ENCODE results near the gene KRT31. TPM values are rescaled to one million over a fixed set of nuclear protein-coding genes. Genes with fewer than 3 reads are reported as not detected.
"Not testable (repeated sequence)": the region's sequence is repeated elsewhere in the genome, so short reads cannot be mapped to it uniquely, and the experiment has no call there.

The KRT31 gene
- total RNA-seq, 1 donor from 2014 or later, result not detected

DNA sequence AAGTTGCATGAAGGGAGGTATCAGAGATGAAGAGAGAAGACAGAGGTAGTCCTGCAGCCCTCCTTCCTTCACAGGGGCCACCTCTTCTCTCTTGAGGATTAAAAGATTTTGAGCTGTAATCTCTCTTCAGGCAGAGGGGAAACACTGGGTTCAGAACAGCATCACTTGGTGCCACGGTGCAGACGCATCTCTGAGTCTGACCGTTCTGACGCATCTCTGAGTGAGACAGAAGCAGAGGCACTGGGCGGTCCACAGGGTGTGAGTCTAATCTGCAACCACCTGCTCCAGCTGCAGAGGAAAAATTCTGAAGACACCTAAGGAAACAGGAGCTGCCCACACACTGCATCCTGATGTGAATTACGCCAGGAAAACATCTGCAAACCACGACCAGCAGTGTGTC lies 32.3 kb upstream of the KRT31 start:
- Histone ChIP-seq H3K4me3 (ENCODE audit: low read depth, low read length) (no peak overlapping the region), H3K36me3 (ENCODE audit: control insufficient read depth, insufficient read depth, low read length) (no peaks in the 10 kb centered on the region), H3K27me3 (ENCODE audit: control insufficient read depth, insufficient read depth, low read length) (no peaks in the 10 kb centered on the region)
- no peak for DNase-seq (ENCODE audit: low read depth)
- TF ChIP-seq CTCF (IDR thresholded peaks at IDR 0.05; ENCODE audit: insufficient read depth, low read length, poor library complexity, severe bottlenecking), result no peak

DNA sequence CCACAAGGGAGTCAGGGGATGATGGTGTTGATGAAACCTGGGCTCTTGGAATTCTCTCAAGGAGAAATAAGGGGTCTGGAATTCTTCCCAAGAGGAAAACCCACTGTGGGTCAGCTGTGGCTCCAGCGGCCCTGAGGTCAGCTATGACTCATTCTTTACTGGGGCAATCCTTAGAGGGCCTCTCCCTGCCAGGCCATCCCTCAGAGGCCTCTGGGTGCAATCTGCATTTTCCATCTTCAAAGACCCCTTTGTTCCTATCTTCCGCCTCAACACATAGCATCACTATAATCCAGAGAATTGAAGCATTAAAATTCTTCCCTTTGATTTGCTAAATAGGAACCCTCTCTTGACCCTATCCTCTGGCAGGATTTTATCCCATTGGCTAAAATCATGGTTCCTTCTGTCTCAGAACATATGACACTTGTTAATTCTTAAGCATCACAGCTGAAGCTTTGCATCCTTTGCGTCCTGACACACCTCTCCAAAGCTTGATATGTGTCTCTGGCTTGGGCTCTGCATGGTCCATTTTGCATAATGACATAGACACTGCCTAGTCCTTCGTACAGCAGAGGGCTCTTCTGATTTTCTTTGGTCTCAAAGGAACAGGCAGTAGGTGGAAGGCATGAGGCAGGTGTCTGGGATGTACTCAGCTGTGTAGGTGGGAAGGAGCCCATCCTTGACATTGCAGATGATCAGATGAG lies 31.3 kb upstream of the KRT31 start:
- no peak for DNase-seq (ENCODE audit: low read depth)
- TF ChIP-seq CTCF (IDR thresholded peaks at IDR 0.05; ENCODE audit: insufficient read depth, low read length, poor library complexity, severe bottlenecking), result no peak
- no peak overlapping the region for H3K4me3 ChIP-seq (ENCODE audit: low read depth, low read length)
- H3K36me3 ChIP-seq (ENCODE audit: control insufficient read depth, insufficient read depth, low read length), result no peaks in the 10 kb centered on the region
- no peaks in the 10 kb centered on the region for H3K27me3 ChIP-seq (ENCODE audit: control insufficient read depth, insufficient read depth, low read length)

GRCh38 chr17:41424111-41424635 lies 26.8 kb upstream of the KRT31 start, which contains the start of gene KRT37:
KRT37 (minus strand) TSS chr17:41424585; CDS start chr17:41424523, 62 bp downstream.
- Histone ChIP-seq H3K36me3 (ENCODE audit: control insufficient read depth, insufficient read depth, low read length) (no peaks in the 10 kb centered on the region), H3K4me3 (ENCODE audit: low read depth, low read length) (no peak within 1 kb of the TSS), H3K27me3 (ENCODE audit: control insufficient read depth, insufficient read depth, low read length) (no peaks in the 10 kb centered on the region)
- no peak for DNase-seq (ENCODE audit: low read depth)
- no peak for TF ChIP-seq CTCF (IDR thresholded peaks at IDR 0.05; ENCODE audit: insufficient read depth, low read length, poor library complexity, severe bottlenecking)

DNA sequence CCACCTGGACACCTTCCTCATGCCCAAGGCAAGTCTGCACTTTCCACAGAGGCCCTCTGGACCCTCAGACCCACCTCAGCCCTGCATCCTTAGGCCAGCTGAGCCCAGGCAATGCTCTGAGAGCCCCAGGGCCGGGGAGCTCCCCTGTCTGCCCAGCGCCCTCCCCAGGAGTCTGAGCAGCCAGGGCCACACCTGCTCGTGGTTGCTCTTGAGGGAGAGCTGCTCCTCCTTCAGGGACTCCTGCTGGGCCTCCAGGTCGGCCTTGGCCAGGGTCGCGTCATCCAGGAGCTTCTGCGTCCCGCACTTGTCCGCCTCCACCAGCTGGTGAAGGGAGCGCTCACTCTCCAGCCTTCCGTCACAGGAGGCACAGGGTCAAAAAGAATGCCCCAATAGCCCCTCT lies 25.2 kb upstream of the KRT31 start:
- not testable (repeated sequence) for DNase-seq (ENCODE audit: low read depth); H3K27me3 ChIP-seq (ENCODE audit: control insufficient read depth, insufficient read depth, low read length); H3K36me3 ChIP-seq (ENCODE audit: control insufficient read depth, insufficient read depth, low read length); H3K4me3 ChIP-seq (ENCODE audit: low read depth, low read length)

- H3K36me3 ChIP-seq (ENCODE audit: control insufficient read depth, insufficient read depth, low read length), result no peaks in the 10 kb centered on the region
- H3K27me3 ChIP-seq (ENCODE audit: control insufficient read depth, insufficient read depth, low read length), result no peaks in the 10 kb centered on the region
- H3K4me3 ChIP-seq (ENCODE audit: low read depth, low read length), result no peak overlapping the region
- no peak for TF ChIP-seq CTCF (IDR thresholded peaks at IDR 0.05; ENCODE audit: insufficient read depth, low read length, poor library complexity, severe bottlenecking)
- no peak for DNase-seq (ENCODE audit: low read depth)
These were observed 24.2 kb upstream of the KRT31 start for GRCh38 chr17:41421617-41422016.

DNA sequence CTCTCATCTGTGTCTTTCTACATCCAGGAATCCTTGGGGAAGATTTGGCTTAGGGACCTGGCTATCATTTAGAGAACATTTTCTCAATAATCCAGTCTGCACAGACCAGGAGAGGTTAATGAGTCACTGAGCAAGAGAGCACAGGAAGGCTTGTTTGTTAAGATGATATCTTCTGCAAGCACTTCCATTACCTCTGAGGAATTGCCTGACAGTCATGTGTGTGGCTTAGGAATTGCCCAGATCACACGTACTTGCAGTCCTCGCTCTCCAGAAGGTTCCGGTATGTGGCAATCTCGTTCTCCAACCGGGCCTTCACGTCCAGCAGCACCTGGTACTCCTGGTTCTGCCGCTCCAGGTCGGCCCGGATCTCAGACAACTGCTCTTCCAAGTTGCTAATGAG lies 23.7 kb upstream of the KRT31 start:
- DNase-seq (ENCODE audit: low read depth), result peak; percentile 61
- TF ChIP-seq CTCF (IDR thresholded peaks at IDR 0.05; ENCODE audit: insufficient read depth, low read length, poor library complexity, severe bottlenecking), result no peak
- Histone ChIP-seq H3K4me3 (ENCODE audit: low read depth, low read length) (no peak overlapping the region), H3K27me3 (ENCODE audit: control insufficient read depth, insufficient read depth, low read length) (no peaks in the 10 kb centered on the region), H3K36me3 (ENCODE audit: control insufficient read depth, insufficient read depth, low read length) (no peaks in the 10 kb centered on the region)

Measured in kidney epithelial cell (primary cell).